Stimulated activated effector memory CD8-positive, alpha-beta T cell treated with anti-CD3 and anti-CD28 coated beads, Interleukin-12 subunit alpha, Interleukin-12 subunit beta, amount 100 ng/mL, for 72 hours (primary cell): ENCODE data around the gene MED29.

Experiments
- ATAC-seq: fragments of 150-1000 bp; cut with Tn5 transposase; 2 replicates; pipeline ENCODE4 v1.10.0; 2021
- DNase-seq, 2 donors: peaks; one replicate each; pipeline ENCODE4 v3.0.0; 2021 to 2022; ENCODE audit warnings: low spot score in 2 of 2
- H3K27ac Mint-ChIP-seq: one replicate; pipeline ENCODE4 v1.8.0; 2022; ENCODE audit warnings: mild to moderate bottlenecking, mixed read lengths
- H3K36me3 Mint-ChIP-seq: one replicate; pipeline ENCODE4 v1.8.0; 2022; ENCODE audit warnings: mild to moderate bottlenecking, mixed read lengths
- H3K4me1 Mint-ChIP-seq: one replicate; pipeline ENCODE4 v1.8.0; 2022; ENCODE audit warnings: mixed read lengths
- H3K4me3 Mint-ChIP-seq: one replicate; pipeline ENCODE4 v1.8.0; 2022; ENCODE audit warnings: mild to moderate bottlenecking, mixed read lengths
- H3K9me3 Mint-ChIP-seq: one replicate; pipeline ENCODE4 v1.8.0; 2022; ENCODE audit warnings: mixed read lengths

The MED29 gene

DNA sequence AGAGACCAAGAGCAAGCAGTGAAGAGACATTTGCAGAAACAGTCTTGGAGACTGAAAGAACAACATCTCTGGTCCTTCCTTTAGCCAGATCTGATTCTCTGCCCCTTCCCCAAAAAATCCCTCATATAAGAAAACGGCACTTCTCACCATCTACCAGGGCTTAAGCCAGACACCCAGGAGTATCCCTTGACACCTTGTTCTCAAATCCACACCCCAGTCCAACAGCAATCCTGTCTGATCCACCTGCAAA, 19.6 kb downstream of the MED29 start:
- H3K4me3 Mint-ChIP-seq: peak overlapping the region; percentile 97
- H3K36me3 Mint-ChIP-seq: peaks cover 84% of the 10 kb centered on the region
- peak overlapping the region; percentile 100 for H3K27ac Mint-ChIP-seq
- ATAC-seq (no peak), DNase-seq (no peak)
- H3K9me3 Mint-ChIP-seq: no peaks in the 10 kb centered on the region
- H3K4me1 Mint-ChIP-seq: peaks cover 66% of the 10 kb centered on the region

- peaks cover 79% of the 10 kb centered on the region for H3K36me3 Mint-ChIP-seq
- no peaks in the 10 kb centered on the region for H3K9me3 Mint-ChIP-seq
- peak overlapping the region; percentile 100 for H3K27ac Mint-ChIP-seq
- H3K4me1 Mint-ChIP-seq: peaks cover 61% of the 10 kb centered on the region
- H3K4me3 Mint-ChIP-seq: peak overlapping the region; percentile 97
- DNase-seq (no peak), ATAC-seq (no peak)
Measured at GRCh38 chr19:39411081-39411831, 20.1 kb downstream of the MED29 start.

DNA sequence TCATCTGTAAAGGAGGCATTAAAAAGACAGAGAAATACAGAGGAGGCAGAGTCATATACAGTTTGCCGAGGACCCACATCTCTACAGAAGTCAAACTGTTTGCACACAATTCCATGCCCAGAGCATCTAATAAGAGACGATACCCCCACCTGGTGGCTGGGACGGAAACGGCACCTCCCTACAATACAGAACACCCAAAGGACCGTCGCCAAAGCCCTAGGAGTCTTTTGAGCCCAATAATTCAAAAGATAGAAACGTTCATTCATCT, 20.6 kb downstream of the MED29 start:
- DNase-seq (peak; percentile 83 to 95), ATAC-seq (peak; percentile 60)
- Mint-ChIP-seq H3K36me3 (peaks cover 74% of the 10 kb centered on the region), H3K9me3 (no peaks in the 10 kb centered on the region), H3K27ac (peak overlapping the region; percentile 100), H3K4me1 (peaks cover 58% of the 10 kb centered on the region), H3K4me3 (peak overlapping the region; percentile 97)

DNA sequence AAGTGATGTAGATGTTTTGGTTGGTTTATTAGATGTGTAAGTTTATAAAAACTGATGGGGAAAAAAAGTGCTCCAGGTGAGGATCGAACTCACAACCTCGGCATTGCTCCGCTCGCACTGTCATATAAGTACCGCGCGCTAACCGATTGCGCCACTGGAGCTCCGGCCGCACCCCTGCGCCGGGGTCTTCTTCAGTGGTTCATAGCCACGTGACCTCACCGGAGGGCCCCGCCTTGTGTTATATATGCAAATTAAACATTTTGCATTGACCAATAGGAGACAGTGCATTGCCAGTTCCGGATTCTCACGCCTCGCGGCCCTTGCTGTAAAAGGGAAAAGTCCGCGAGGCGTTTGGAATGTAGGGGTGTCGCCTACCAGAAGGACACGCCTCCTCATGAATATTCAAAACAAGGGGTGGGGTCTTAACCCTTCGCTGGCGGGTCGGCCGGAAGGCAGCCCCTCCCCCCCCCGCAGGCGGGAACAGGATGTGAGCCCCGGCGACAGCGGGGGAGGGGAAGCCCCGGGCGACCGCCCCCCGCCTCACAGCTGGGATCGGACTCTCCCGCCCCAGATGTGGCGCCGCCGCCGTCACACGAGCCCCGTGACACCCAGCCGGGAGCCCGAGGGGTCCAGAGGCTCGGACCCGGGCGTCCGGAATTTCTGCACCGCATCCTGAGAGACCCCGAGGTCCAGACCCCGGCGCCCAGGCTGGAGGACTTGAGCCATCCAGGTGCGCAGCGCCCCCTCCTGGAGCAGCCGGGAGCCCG, 21.1 kb downstream of the MED29 start, which contains the start of gene PLEKHG2:
PLEKHG2 (plus strand) TSS at position 570 of the 767 bp plus-strand sequence. CDS start 1,418 bp downstream, outside the sequence.
- H3K9me3 Mint-ChIP-seq: no peaks in the 10 kb centered on the region
- H3K4me3 Mint-ChIP-seq: peak within 1 kb of the TSS; percentile 97
- ATAC-seq (peak; percentile 80), DNase-seq (peak; percentile 99 to 100)
- peak within 1 kb of the TSS; percentile 100 for H3K27ac Mint-ChIP-seq
- peaks cover 58% of the 10 kb centered on the region for H3K4me1 Mint-ChIP-seq
- peaks cover 72% of the 10 kb centered on the region for H3K36me3 Mint-ChIP-seq

DNA sequence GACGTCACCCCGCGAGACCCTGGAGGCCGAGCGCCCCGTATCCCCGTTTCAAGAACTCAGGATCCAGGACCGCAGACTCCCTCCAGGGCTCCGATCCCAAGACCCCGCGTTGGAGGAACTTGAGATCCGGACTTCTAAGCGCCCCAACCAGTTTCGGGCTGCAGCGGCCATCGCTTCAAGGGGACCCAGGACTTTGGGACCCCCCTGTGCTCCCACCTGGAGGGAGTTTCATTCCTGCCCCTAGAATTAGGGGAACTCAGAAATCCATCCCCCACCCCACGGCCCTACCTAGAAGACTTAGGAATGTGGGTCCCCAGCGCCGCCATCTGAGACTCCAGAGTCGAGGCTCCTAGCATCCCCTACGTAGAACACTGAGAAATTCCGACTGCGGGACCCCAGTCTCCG, 21.7 kb downstream of the MED29 start:
- peaks cover 72% of the 10 kb centered on the region for H3K36me3 Mint-ChIP-seq
- peak in 1 of 2 donors; percentile 71 for DNase-seq
- peaks cover 57% of the 10 kb centered on the region for H3K4me1 Mint-ChIP-seq

DNA sequence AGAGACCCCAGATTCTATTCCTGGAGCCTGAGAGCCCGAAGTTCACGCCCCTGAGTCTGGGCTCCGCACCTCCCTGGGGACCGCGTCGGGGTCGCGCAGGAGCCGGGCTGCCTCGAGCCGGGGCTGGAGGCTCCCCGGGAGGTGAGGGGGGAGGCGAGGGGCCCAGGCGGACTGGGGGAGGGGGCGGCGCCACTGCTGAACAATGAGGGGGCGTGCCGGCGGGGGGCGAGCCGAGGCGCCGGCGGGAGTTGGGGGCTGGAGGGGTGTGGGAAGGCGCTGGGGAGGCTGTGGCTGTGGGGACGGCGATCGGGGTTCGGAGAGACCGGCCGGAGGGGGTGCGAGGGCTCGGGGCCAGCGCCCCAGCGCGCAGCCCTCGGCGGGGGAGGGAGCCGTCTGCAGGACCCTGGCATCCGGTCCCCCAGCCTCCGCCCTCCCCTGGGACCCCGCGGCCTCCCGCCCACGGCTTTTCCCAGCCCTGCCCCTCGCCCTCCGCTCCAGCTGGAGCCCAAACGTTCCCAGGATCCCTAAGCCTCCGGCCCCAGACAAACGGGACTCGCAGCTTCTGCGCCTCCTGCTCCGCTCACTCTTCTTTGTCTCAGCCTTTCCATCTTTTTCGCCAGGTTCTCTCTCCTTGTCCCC, 22.2 kb downstream of the MED29 start:
- Mint-ChIP-seq H3K4me3 (peak overlapping the region; percentile 97), H3K27ac (peak overlapping the region; percentile 100), H3K36me3 (peaks cover 72% of the 10 kb centered on the region), H3K4me1 (peaks cover 52% of the 10 kb centered on the region), H3K9me3 (no peaks in the 10 kb centered on the region)
- DNase-seq (no peak), ATAC-seq (no peak)

More for the DNA sequence above, 21.7 kb downstream of the MED29 start:
- no peaks in the 10 kb centered on the region for H3K9me3 Mint-ChIP-seq
- H3K27ac Mint-ChIP-seq: peak overlapping the region; percentile 100
- H3K4me3 Mint-ChIP-seq: peak overlapping the region; percentile 97
- ATAC-seq: no peak

DNA sequence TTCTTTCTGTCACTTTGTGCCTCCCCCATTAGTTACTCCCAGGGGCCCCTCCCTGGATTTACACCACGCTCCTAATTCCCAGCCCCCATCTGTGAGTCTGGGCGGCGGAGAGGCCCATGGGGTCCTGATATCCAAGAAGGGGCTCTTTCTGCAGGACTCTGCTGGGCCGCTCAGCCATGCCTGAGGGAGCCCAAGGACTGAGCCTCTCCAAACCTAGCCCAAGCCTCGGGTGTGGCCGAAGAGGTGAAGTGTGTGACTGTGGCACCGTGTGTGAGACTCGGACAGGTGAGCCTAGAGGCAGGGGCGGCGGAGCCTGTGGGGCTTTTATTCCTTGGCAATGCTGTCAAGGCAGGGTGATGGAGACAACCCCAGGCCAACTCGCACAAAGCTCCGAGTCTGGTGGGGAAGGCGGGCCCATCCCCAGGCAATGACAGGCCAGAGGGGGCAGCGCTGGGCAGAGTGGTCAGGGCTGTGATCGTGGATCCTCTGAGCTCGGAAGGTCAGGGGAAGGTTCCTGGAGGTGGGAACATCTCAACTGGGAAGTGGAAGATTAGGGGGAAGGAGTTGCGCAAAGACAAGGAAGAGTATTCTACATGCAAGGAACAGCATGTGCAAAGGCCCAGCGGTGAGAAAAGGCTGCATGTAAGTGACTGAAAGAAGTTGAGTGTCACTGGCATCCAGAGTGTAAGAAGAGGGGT, 22.9 kb downstream of the MED29 start:
- Mint-ChIP-seq H3K4me1 (peaks cover 46% of the 10 kb centered on the region), H3K27ac (peak overlapping the region; percentile 92), H3K36me3 (peaks cover 72% of the 10 kb centered on the region), H3K4me3 (peak overlapping the region; percentile 97), H3K9me3 (no peaks in the 10 kb centered on the region)
- no peak for ATAC-seq
- DNase-seq: no peak

DNA sequence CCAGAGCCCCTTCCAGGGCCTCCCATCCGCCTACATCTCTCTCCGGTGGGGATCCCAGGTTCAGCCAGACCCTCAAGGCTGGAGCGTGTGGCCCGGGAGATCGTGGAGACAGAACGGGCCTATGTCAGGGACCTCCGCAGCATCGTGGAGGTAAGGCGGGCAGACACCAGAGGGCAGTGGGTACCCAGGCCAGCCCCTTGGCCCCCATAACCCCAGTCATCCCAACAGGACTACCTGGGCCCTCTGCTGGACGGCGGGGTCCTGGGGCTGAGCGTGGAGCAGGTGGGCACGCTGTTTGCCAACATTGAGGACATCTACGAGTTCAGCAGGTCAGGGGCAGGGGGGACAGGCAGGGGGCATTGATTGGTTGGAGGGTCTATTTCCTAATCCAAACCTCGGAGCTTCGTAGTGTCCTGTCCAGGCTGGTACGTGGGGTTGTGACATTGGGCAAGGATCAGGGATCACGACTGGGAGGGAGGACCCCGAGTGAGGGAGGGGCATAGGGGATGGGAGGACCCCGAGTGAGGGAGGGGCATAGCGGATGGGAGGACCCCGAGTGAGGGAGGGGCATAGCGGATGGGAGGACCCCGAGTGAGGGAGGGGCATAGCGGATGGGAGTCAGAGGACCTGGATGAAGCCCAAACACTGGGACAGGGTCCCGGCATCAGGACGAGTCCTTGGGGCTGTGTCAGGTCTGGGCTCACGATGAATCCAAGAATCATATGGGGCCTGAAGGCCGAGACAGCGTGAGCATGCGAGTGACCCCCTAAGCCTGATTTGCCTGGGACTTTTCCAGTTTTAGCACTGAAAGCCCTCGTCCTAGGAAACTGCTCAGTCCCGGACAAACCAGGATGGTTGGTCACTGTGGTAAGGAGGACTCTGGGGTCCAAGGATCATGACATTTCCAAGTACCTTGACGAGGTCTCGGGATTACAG, 24.2 kb downstream of the MED29 start:
- peak overlapping the region; percentile 97 for H3K4me3 Mint-ChIP-seq
- peaks cover 68% of the 10 kb centered on the region for H3K36me3 Mint-ChIP-seq
- no peak overlapping the region for H3K27ac Mint-ChIP-seq
- peaks cover 41% of the 10 kb centered on the region for H3K4me1 Mint-ChIP-seq
- no peaks in the 10 kb centered on the region for H3K9me3 Mint-ChIP-seq
- DNase-seq (no peak), ATAC-seq (no peak)

DNA sequence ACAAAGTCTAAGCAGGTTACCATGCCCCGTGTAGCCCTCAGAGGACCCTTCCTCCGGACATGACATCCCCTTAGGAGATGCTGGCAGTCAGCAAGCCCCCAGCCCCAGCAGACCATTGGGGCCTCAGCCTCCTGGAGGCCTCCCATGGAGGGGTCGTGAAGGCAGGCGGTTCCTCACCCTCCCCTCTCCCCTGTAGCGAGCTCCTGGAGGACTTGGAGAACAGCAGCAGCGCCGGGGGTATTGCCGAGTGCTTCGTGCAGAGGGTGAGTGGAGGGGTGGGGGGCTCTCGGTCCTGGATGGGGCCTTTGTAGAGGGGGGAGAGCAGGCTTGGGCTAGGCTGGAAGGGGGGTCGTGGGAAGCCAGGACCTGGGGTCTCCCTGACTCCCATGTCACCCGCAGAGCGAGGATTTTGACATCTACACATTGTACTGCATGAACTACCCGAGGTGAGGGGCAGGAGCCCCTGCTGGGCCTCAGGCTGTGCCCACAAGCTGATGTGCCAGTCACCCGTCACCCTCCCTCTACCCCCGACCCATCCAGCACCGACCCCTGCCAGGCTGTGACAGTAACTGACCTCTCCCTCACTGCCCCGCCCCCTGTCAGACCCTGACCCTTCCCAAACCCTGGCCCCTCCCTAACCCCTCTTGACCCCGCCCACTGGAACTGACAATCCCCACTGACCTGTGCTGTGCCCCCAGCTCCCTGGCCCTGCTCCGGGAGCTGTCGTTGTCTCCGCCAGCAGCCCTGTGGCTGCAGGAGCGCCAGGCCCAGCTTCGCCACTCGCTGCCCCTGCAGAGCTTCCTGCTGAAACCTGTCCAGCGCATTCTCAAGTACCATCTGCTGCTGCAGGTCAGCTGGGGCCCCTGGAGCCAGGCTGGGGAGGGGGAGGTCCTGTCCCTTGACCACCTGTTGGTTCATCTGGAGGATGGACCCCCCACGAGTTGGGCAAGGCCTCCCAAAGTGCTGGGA, 25.3 kb downstream of the MED29 start:
- H3K36me3 Mint-ChIP-seq: peaks cover 61% of the 10 kb centered on the region
- ATAC-seq (no peak), DNase-seq (no peak)
- no peak overlapping the region for H3K27ac Mint-ChIP-seq
- H3K4me3 Mint-ChIP-seq: no peak overlapping the region
- no peaks in the 10 kb centered on the region for H3K9me3 Mint-ChIP-seq
- peaks cover 30% of the 10 kb centered on the region for H3K4me1 Mint-ChIP-seq

GRCh38 chr19:39417463-39418181, 26.4 kb downstream of the MED29 start:
- Mint-ChIP-seq H3K36me3 (peaks cover 61% of the 10 kb centered on the region), H3K4me3 (no peak overlapping the region), H3K4me1 (peaks cover 20% of the 10 kb centered on the region), H3K27ac (no peak overlapping the region), H3K9me3 (no peaks in the 10 kb centered on the region)
- DNase-seq (no peak), ATAC-seq (no peak)

GRCh38 chr19:39419003-39419402, 27.8 kb downstream of the MED29 start:
- Mint-ChIP-seq H3K27ac (no peak overlapping the region), H3K4me3 (no peak overlapping the region), H3K36me3 (peaks cover 69% of the 10 kb centered on the region)

GRCh38 chr19:39420769-39421168, 29.6 kb downstream of the MED29 start:
- Mint-ChIP-seq H3K4me3 (no peak overlapping the region), H3K4me1 (no peaks in the 10 kb centered on the region), H3K9me3 (no peaks in the 10 kb centered on the region), H3K36me3 (peaks cover 65% of the 10 kb centered on the region), H3K27ac (no peak overlapping the region)
- ATAC-seq (no peak), DNase-seq (no peak)

More at GRCh38 chr19:39419003-39419402, 27.8 kb downstream of the MED29 start:
- no peaks in the 10 kb centered on the region for H3K9me3 Mint-ChIP-seq
- peaks cover 15% of the 10 kb centered on the region for H3K4me1 Mint-ChIP-seq
- no peak for DNase-seq
- no peak for ATAC-seq

DNA sequence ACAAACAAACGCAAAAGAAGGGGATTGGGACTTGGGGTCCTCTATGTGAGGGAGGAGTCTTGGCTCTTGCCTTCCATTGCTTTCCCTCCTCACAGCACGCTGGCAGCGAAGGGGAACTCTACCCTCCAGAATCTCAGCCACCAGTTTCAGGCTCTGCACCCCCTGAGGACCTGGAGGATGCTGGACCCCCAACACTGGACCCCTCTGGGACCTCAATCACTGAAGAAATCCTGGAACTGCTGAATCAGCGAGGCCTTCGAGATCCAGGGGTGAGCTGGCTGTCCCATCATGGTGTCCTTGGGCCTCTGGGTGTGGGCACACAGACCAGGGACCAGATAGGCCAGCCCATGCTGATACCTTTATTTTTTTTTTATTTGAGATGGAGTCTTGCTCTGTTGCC, 30.8 kb downstream of the MED29 start:
- H3K4me3 Mint-ChIP-seq: no peak overlapping the region

More for the DNA sequence above, 30.8 kb downstream of the MED29 start:
- Mint-ChIP-seq H3K4me1 (peaks cover 7% of the 10 kb centered on the region), H3K36me3 (peaks cover 65% of the 10 kb centered on the region), H3K27ac (no peak overlapping the region), H3K9me3 (no peaks in the 10 kb centered on the region)
- DNase-seq (no peak), ATAC-seq (no peak)
